Prostate gland (tissue), 2 donors: ENCODE data around the gene GMPPB. TPM values are rescaled to one million over a fixed set of nuclear protein-coding genes. Genes with fewer than 3 reads are reported as not detected.

Source experiments
- DNase-seq: peaks from one replicate; pipeline ENCODE4 v3.0.0-alpha.2; 2019; ENCODE audit warnings: low spot score
- H3K27ac ChIP-seq, 2 donors: fragments of 200-600 bp; sonication (generic); 2 replicates each; pipeline ENCODE4 v1.5.1; 2017 to 2019
- H3K27me3 ChIP-seq: fragments of 200-600 bp; sonication (generic); replicated peaks from 2 replicates; pipeline ENCODE4 v1.5.1; 2019; ENCODE audit not compliant: insufficient read depth
- H3K36me3 ChIP-seq, 2 donors: fragments of 200-600 bp; sonication (generic); 1 replicate in 1 of 2; 2 replicates in 1 of 2; pipeline versions ENCODE4 v1.5.1 to v1.8.1; 2017 to 2019
- H3K4me1 ChIP-seq: fragments of 200-600 bp; sonication (generic); replicated peaks from 2 replicates; pipeline ENCODE4 v1.5.1; 2019
- H3K4me3 ChIP-seq, 2 donors: fragments of 200-600 bp; sonication (generic); 2 replicates each; pipeline ENCODE4 v1.5.1; 2017 to 2019
- H3K9me3 ChIP-seq: fragments of 200-600 bp; sonication (generic); 2 replicates; pipeline ENCODE4 v1.5.1; 2017
- POLR2A ChIP-seq: fragments of 450-650 bp; IDR thresholded peaks from one replicate; pipeline ENCODE4 v1.6.1; 2016; ENCODE audit warnings: antibody characterized with exemption, mild to moderate bottlenecking
- POLR2AphosphoS5 ChIP-seq: sonication (generic); formaldehyde crosslinking; IDR thresholded peaks from one replicate; pipeline ENCODE4 v1.6.1; 2017; ENCODE audit warnings: antibody characterized with exemption
- WGBS: methylation state at CpG from one replicate; pipeline ENCODE4 v1.1.5; 2018; 5-methylcytosine and 5-hydroxymethylcytosine counted together
- intact Hi-C: fragments of 100-400 bp; cut with DNase I; formaldehyde crosslinking; loops from one replicate; pipeline ENCODE4 v1.14.2; 2022
- small RNA-seq, 2 donors: library from RNA; depleted of rRNA; stranded (forward); fragments of <200 nt; gene quantifications; one replicate each; pipeline ENCODE3, GENCODE V24; 2016
- total RNA-seq, 2 donors: library from RNA; depleted of rRNA; stranded (reverse); fragments of >200 nt; gene quantifications; one replicate each; pipeline ENCODE4 v1.1.0, GENCODE V29; 2016
- TF ChIP-seq, protein P1 (sequence below), 4 experiments: fragments of 200-600 bp in 2 of 4; fragments of 450-650 bp in 2 of 4; sonication (generic) in 2 of 4; IDR thresholded peaks; 1 replicate in 3 of 4; 2 replicates in 1 of 4; pipeline ENCODE4 v1.5.1; 2016 to 2019; ENCODE audit warnings: antibody characterized with exemption in 4 of 4, mild to moderate bottlenecking in 2 of 4, moderate library complexity in 2 of 4

GMPPB gene
- total RNA-seq, 2 donors from 2014 or later: 28.8 to 60.1 TPM

DNA sequence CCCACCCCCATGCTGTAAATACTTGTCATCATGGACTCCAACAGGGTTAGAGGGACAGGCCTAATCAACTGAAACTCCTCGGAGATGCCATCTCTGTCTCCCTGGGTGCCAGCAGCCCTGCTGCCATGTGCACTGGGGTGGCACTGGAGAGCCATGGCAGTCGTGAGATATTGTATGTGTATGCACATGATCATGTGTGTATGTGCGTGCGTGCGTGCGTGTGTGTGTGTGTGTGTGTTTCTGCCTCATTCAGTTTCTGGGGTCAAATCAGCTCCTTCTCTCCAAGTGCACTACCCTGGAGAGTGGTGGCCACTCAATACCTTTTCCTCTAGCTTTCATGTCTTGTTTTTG lies 52.8 kb downstream of the GMPPB start:
- peaks cover 6% of the 10 kb centered on the region for H3K4me1 ChIP-seq
- H3K27ac ChIP-seq: no peak overlapping the region
- TF ChIP-seq, protein P1, sequence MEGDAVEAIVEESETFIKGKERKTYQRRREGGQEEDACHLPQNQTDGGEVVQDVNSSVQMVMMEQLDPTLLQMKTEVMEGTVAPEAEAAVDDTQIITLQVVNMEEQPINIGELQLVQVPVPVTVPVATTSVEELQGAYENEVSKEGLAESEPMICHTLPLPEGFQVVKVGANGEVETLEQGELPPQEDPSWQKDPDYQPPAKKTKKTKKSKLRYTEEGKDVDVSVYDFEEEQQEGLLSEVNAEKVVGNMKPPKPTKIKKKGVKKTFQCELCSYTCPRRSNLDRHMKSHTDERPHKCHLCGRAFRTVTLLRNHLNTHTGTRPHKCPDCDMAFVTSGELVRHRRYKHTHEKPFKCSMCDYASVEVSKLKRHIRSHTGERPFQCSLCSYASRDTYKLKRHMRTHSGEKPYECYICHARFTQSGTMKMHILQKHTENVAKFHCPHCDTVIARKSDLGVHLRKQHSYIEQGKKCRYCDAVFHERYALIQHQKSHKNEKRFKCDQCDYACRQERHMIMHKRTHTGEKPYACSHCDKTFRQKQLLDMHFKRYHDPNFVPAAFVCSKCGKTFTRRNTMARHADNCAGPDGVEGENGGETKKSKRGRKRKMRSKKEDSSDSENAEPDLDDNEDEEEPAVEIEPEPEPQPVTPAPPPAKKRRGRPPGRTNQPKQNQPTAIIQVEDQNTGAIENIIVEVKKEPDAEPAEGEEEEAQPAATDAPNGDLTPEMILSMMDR (IDR thresholded peaks at IDR 0.05): no peak
- TF ChIP-seq POLR2AphosphoS5: no peak
- no peak for TF ChIP-seq POLR2A
- no peak for DNase-seq
- H3K9me3 ChIP-seq: no peaks in the 10 kb centered on the region
- no peaks in the 10 kb centered on the region for H3K27me3 ChIP-seq
- no peak overlapping the region for H3K4me3 ChIP-seq
- 73% methylated on average over 6 of the region's 6 CpGs for WGBS
- H3K36me3 ChIP-seq: peaks cover 0 to 1% of the 10 kb centered on the region in 2 donors
- intact Hi-C loops: loop anchor here (1.0 kb wide), 1 partner anchor 132 kb away; no protein-coding TSS in a partner anchor

Small RNAs within 50 kb of the gene (small RNA-seq; reads per million reads assigned to genes)
- gene AMIGO3: 0 reads per million in 2 donors
- 0 reads per million in 2 donors for gene COX6CP14

Other genes with a start within 250 kb of the GMPPB start
- gene BSN, start 169.5 kb downstream of the GMPPB start, total RNA-seq: 10 to 100 TPM in 1 of 2 donors, under 1 TPM in 1; 0.82 to 11.6 TPM
- 100 to 1,000 TPM in 1 of 2 donors, 10 to 100 TPM in 1; 84.4 to 116 TPM for gene APEH, start 49.6 kb downstream of the GMPPB start, total RNA-seq
- gene MST1, start 34.5 kb downstream of the GMPPB start, total RNA-seq: 10 to 100 TPM; 10.2 to 32.2 TPM
- gene RNF123, start 34.4 kb downstream of the GMPPB start, total RNA-seq: 10 to 100 TPM; 24.9 to 58.3 TPM
- gene AMIGO3, start 4.3 kb downstream of the GMPPB start, total RNA-seq: 10 to 100 TPM in 1 of 2 donors, 1 to 10 TPM in 1; 1.4 to 12.4 TPM
- gene IP6K1, start 62.6 kb upstream of the GMPPB start, total RNA-seq: 100 to 1,000 TPM in 1 of 2 donors, 10 to 100 TPM in 1; 46.5 to 119 TPM
- gene CDHR4, start 75.9 kb upstream of the GMPPB start, total RNA-seq: not detected
- gene INKA1, start 79.3 kb upstream of the GMPPB start, total RNA-seq: 1 to 10 TPM; 4.0 to 8.1 TPM
- gene UBA7, start 90.0 kb upstream of the GMPPB start, total RNA-seq: 10 to 100 TPM; 50.5 to 96.9 TPM
- gene TRAIP, start 132.6 kb upstream of the GMPPB start, total RNA-seq: 1 to 10 TPM; 2.8 to 7.7 TPM
- under 1 TPM in 1 of 2 donors, not detected in 1; 0.97 TPM for gene CAMKV, start 146.0 kb upstream of the GMPPB start, total RNA-seq
- gene MST1R, start 179.9 kb upstream of the GMPPB start, total RNA-seq: 1 to 10 TPM; 1.5 to 5.5 TPM
- 10 to 100 TPM in 1 of 2 donors, 1 to 10 TPM in 1; 7.8 to 12.0 TPM for gene MON1A, start 205.9 kb upstream of the GMPPB start, total RNA-seq
- gene RBM6, start 216.2 kb upstream of the GMPPB start, total RNA-seq: 100 to 1,000 TPM in 1 of 2 donors, 10 to 100 TPM in 1; 53.1 to 176 TPM